Measurements from ENCODE around the gene GNAO1. TPM values are rescaled to one million over a fixed set of nuclear protein-coding genes. Genes with fewer than 3 reads are reported as not detected.
"Not testable (repeated sequence)": the region's sequence is repeated elsewhere in the genome, so short reads cannot be mapped to it uniquely, and the experiment has no call there.

Gene GNAO1
- polyA plus RNA-seq, 1 donor from 2014 or later, result 31.5 TPM

- TF ChIP-seq POLR2AphosphoS5 (IDR thresholded peaks at IDR 0.05) (no peak), RAD21 (conservative IDR thresholded peaks at IDR 0.05) (no peak), TAF1 (IDR thresholded peaks at IDR 0.05; ENCODE audit: low read depth) (no peak), MXI1 (conservative IDR thresholded peaks at IDR 0.05; ENCODE audit: poor library complexity, severe bottlenecking) (no peak), REST (IDR thresholded peaks at IDR 0.05; ENCODE audit: borderline replicate concordance) (no peak), EZH2 (IDR thresholded peaks at IDR 0.05; ENCODE audit: borderline replicate concordance, insufficient read depth, low read length, poor library complexity, severe bottlenecking) (no peak), EP300 (conservative IDR thresholded peaks at IDR 0.05; ENCODE audit: poor library complexity, severe bottlenecking) (no peak)
- Histone ChIP-seq H3K36me3 (ENCODE audit: insufficient read depth, low read length) (peaks cover 4% of the 10 kb centered on the region), H3K4me2 (ENCODE audit: low read length) (no peak overlapping the region), H3K9me2 (ENCODE audit: insufficient read depth, low read length) (no peaks in the 10 kb centered on the region), H3K79me2 (replicated peaks; ENCODE audit: insufficient read depth, low read length) (peaks cover 3% of the 10 kb centered on the region), H3K27me3 (ENCODE audit: insufficient read depth, low read depth, low read length) (no peaks in the 10 kb centered on the region), H3K27ac (ENCODE audit: low read length) (no peak overlapping the region), H2AFZ (ENCODE audit: low read depth, low read length) (no peak overlapping the region), H3F3A (ENCODE audit: insufficient read depth, low read length, poor library complexity, severe bottlenecking) (no peaks in the 10 kb centered on the region), H3K4me3 (ENCODE audit: low read length) (no peak overlapping the region), H4K20me1 (ENCODE audit: insufficient read depth) (no peaks in the 10 kb centered on the region), H3K9ac (ENCODE audit: low read length) (no peak overlapping the region), H3K9me3 (ENCODE audit: low read length) (no peaks in the 10 kb centered on the region)
Observed at GRCh38 chr16:56372013-56372634, 180.8 kb downstream of the GNAO1 start.

- no peaks in the 10 kb centered on the region for H3K9me3 ChIP-seq (ENCODE audit: low read length)
- no peak overlapping the region for H3K9ac ChIP-seq (ENCODE audit: low read length)
- no peak overlapping the region for H3K4me3 ChIP-seq (ENCODE audit: low read length)
- no peaks in the 10 kb centered on the region for H3K9me2 ChIP-seq (ENCODE audit: insufficient read depth, low read length)
- no peak overlapping the region for H3K27ac ChIP-seq (ENCODE audit: low read length)
- H2AFZ ChIP-seq (ENCODE audit: low read depth, low read length), result no peak overlapping the region
- H3K27me3 ChIP-seq (ENCODE audit: insufficient read depth, low read depth, low read length), result no peaks in the 10 kb centered on the region
- TF ChIP-seq REST (IDR thresholded peaks at IDR 0.05; ENCODE audit: borderline replicate concordance) (no peak), EP300 (conservative IDR thresholded peaks at IDR 0.05; ENCODE audit: poor library complexity, severe bottlenecking) (no peak), CTCF (IDR thresholded peaks at IDR 0.05; ENCODE audit: poor library complexity, severe bottlenecking) (no peak)
- no peak overlapping the region for H3K4me2 ChIP-seq (ENCODE audit: low read length)
- no peaks in the 10 kb centered on the region for H4K20me1 ChIP-seq (ENCODE audit: insufficient read depth)
- H3K79me2 ChIP-seq (replicated peaks; ENCODE audit: insufficient read depth, low read length), result peaks cover 3% of the 10 kb centered on the region
- H3K36me3 ChIP-seq (ENCODE audit: insufficient read depth, low read length), result no peaks in the 10 kb centered on the region
- H3F3A ChIP-seq (ENCODE audit: insufficient read depth, low read length, poor library complexity, severe bottlenecking), result no peaks in the 10 kb centered on the region
Observed at GRCh38 chr16:56373003-56373402, 181.7 kb downstream of the GNAO1 start.

- H3K9me2 ChIP-seq (ENCODE audit: insufficient read depth, low read length); H3K27me3 ChIP-seq (ENCODE audit: insufficient read depth, low read depth, low read length); H2AFZ ChIP-seq (ENCODE audit: low read depth, low read length); H3F3A ChIP-seq (ENCODE audit: insufficient read depth, low read length, poor library complexity, severe bottlenecking); H3K9ac ChIP-seq (ENCODE audit: low read length); H3K9me3 ChIP-seq (ENCODE audit: low read length); H3K4me2 ChIP-seq (ENCODE audit: low read length); H3K27ac ChIP-seq (ENCODE audit: low read length); H3K4me3 ChIP-seq (ENCODE audit: low read length); H4K20me1 ChIP-seq (ENCODE audit: insufficient read depth); H3K36me3 ChIP-seq (ENCODE audit: insufficient read depth, low read length); H3K79me2 ChIP-seq (replicated peaks; ENCODE audit: insufficient read depth, low read length): not testable (repeated sequence)
Observed at GRCh38 chr16:56375792-56376191, 184.5 kb downstream of the GNAO1 start.

GRCh38 chr16:56379044-56379443 lies 187.8 kb downstream of the GNAO1 start:
- H3F3A ChIP-seq (ENCODE audit: insufficient read depth, low read length, poor library complexity, severe bottlenecking); H3K27ac ChIP-seq (ENCODE audit: low read length); H3K4me3 ChIP-seq (ENCODE audit: low read length); H3K4me2 ChIP-seq (ENCODE audit: low read length); H2AFZ ChIP-seq (ENCODE audit: low read depth, low read length); H4K20me1 ChIP-seq (ENCODE audit: insufficient read depth); H3K79me2 ChIP-seq (replicated peaks; ENCODE audit: insufficient read depth, low read length); H3K9me3 ChIP-seq (ENCODE audit: low read length); H3K9ac ChIP-seq (ENCODE audit: low read length); H3K9me2 ChIP-seq (ENCODE audit: insufficient read depth, low read length); H3K27me3 ChIP-seq (ENCODE audit: insufficient read depth, low read depth, low read length): not testable (repeated sequence)
- H3K36me3 ChIP-seq (ENCODE audit: insufficient read depth, low read length), result peaks cover 18% of the 10 kb centered on the region
